Lung (tissue), 12 donors: Measurements from ENCODE around the gene CUBN. TPM values are rescaled to one million over a fixed set of nuclear protein-coding genes. Genes with fewer than 3 reads are reported as not detected.

ENCODE experiments used
- ATAC-seq: fragments of 200-7000 bp; cut with Tn5 transposase; one replicate; pipeline ENCODE4 v1.9.1; 2020; ENCODE audit warnings: moderate number of reproducible peaks; ENCODE audit not compliant: insufficient read depth, low FRiP score
- DNase-seq, 3 donors: peaks; one replicate each; pipeline ENCODE4 v3.0.0-alpha.2; 2013 to 2017
- H3K27ac ChIP-seq, 2 donors: one replicate each; pipeline ENCODE4 v1.5.1; 2013; ENCODE audit warnings: mild to moderate bottlenecking in 2 of 2, moderate library complexity in 2 of 2, control low read depth in 1 of 2, inconsistent platforms in 1 of 2, low read depth in 1 of 2, low read length in 1 of 2
- H3K27me3 ChIP-seq, 3 donors: one replicate each; pipeline ENCODE4 v1.5.1; 2013; ENCODE audit warnings: low read length in 2 of 3; ENCODE audit not compliant: control insufficient read depth in 3 of 3, insufficient read depth in 3 of 3
- H3K36me3 ChIP-seq, 4 donors: one replicate each; pipeline ENCODE4 v1.5.1; 2013; ENCODE audit warnings: low read length in 4 of 4, mild to moderate bottlenecking in 1 of 4, moderate library complexity in 1 of 4; ENCODE audit not compliant: control insufficient read depth in 4 of 4, insufficient read depth in 4 of 4
- H3K4me1 ChIP-seq, 5 donors: one replicate each; pipeline ENCODE4 v1.5.1; 2013; ENCODE audit warnings: low read length in 5 of 5, mild to moderate bottlenecking in 2 of 5, moderate library complexity in 1 of 5; ENCODE audit not compliant: control insufficient read depth in 5 of 5, insufficient read depth in 5 of 5
- H3K4me3 ChIP-seq: one replicate; pipeline ENCODE4 v1.5.1; 2013; ENCODE audit warnings: mild to moderate bottlenecking, control low read depth, moderate library complexity
- H3K9ac ChIP-seq, 2 donors: one replicate each; pipeline ENCODE4 v1.5.1; 2013; ENCODE audit warnings: low read length in 2 of 2, control low read depth in 1 of 2; ENCODE audit not compliant: insufficient read depth in 1 of 2
- H3K9me3 ChIP-seq, 4 donors: one replicate each; pipeline ENCODE4 v1.5.1; 2013; ENCODE audit warnings: low read length in 3 of 4, mild to moderate bottlenecking in 1 of 4, moderate library complexity in 1 of 4; ENCODE audit not compliant: control insufficient read depth in 4 of 4, insufficient read depth in 3 of 4
- WGBS, 2 donors: extraction: QIAGEN DNeasy Blood & Tissue Kit; methylation state at CpG; one replicate each; pipeline ENCODE4 v1.1.7; 2013; 5-methylcytosine and 5-hydroxymethylcytosine counted together
- polyA plus RNA-seq, 2 donors: library from polyadenylated mRNA; stranded (reverse); fragments of 200-250 nt; gene quantifications; one replicate each; pipeline ENCODE4 v1.2.1, GENCODE V29; 2013
- total RNA-seq, 2 donors: library from RNA; depleted of rRNA in 1 of 2; stranded (reverse); fragments of >200 nt in 1 of 2; gene quantifications; one replicate each; pipeline ENCODE4 v1.2.1, GENCODE V29; 2014 to 2021
- TF ChIP-seq, protein P1 (sequence below): IDR thresholded peaks from 2 replicates; pipeline ENCODE4 v1.5.1; 2012; ENCODE audit warnings: mild to moderate bottlenecking; ENCODE audit errors: control extremely low read depth, extremely low read depth
- donor health status: control.
- donor health status: control.
- donor health status: Bipolar disorder and iron deficiency.
- donor health status: healthy.
- donor health status: DM: yes; HTN: yes; CAD: no.

The CUBN gene
- total and polyA plus RNA-seq, 4 donors, result 0.33 to 5.1 (median 1.0) TPM

DNA sequence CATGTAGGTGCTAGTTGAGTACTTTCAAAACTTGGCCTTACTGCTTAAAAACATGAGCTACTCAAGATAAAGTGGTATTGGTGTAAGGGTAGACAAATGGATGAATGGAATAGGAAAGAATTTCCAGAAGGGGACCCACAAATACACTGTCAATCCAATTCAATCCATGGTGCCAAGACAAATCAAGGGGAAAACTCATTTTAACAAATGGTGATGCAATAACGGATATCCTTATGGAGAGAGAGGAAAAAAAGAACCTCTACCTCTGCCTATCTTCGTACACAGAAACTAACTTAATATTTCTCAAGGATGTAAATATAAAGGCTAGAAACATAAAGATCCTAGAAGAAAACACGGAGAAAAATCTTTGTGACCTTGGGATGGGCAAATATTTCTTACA is 188.5 kb downstream of the CUBN start:
- DNase-seq, result no peak
- H3K4me3 ChIP-seq, result no peak overlapping the region
- no peak for ATAC-seq
- H3K9ac ChIP-seq, result no peak overlapping the region
- no peak overlapping the region for H3K27ac ChIP-seq
- H3K27me3 ChIP-seq, result no peaks in the 10 kb centered on the region
- no peaks in the 10 kb centered on the region for H3K9me3 ChIP-seq
- no peaks in the 10 kb centered on the region for H3K36me3 ChIP-seq
- H3K4me1 ChIP-seq, result no peaks in the 10 kb centered on the region
- 93 to 95% methylated on average over 3 of the region's 3 CpGs for WGBS, 2 donors
- TF ChIP-seq, protein P1, sequence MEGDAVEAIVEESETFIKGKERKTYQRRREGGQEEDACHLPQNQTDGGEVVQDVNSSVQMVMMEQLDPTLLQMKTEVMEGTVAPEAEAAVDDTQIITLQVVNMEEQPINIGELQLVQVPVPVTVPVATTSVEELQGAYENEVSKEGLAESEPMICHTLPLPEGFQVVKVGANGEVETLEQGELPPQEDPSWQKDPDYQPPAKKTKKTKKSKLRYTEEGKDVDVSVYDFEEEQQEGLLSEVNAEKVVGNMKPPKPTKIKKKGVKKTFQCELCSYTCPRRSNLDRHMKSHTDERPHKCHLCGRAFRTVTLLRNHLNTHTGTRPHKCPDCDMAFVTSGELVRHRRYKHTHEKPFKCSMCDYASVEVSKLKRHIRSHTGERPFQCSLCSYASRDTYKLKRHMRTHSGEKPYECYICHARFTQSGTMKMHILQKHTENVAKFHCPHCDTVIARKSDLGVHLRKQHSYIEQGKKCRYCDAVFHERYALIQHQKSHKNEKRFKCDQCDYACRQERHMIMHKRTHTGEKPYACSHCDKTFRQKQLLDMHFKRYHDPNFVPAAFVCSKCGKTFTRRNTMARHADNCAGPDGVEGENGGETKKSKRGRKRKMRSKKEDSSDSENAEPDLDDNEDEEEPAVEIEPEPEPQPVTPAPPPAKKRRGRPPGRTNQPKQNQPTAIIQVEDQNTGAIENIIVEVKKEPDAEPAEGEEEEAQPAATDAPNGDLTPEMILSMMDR, result no peak

DNA sequence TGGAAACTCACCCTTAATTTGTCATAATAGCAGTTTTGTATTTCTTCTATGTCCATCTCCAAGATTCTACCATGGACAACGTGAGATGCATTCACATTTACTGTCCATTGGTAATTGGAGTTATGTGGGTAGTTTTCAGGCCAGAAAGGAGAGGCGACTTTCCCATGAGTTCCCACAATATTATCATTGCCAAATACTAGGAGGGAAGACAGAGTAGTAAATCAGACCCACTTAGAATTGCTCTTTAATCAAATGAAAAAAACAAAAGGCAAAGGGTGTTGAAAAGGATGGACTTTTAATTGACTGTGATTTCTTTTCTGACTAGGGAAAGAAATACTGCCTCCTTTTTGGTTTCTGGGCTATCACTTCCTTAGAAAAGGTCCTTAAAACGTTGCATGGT is 190.7 kb downstream of the CUBN start:
- Histone ChIP-seq H3K36me3 (no peaks in the 10 kb centered on the region), H3K27ac (no peak overlapping the region), H3K9ac (no peak overlapping the region), H3K4me1 (peaks cover 0 to 9% (median 0%) of the 10 kb centered on the region in 5 donors), H3K9me3 (peaks cover 0 to 1% (median 0%) of the 10 kb centered on the region in 4 donors), H3K4me3 (no peak overlapping the region), H3K27me3 (no peaks in the 10 kb centered on the region)
- ATAC-seq (no peak), DNase-seq (no peak)
- 68 to 80% methylated on average over 3 of the region's 3 CpGs for WGBS, 2 donors
- TF ChIP-seq, protein P1, result no peak

- ATAC-seq, result no peak
- WGBS, 2 donors, result 84 to 92% methylated on average over 2 of the region's 2 CpGs
- no peaks in the 10 kb centered on the region for H3K36me3 ChIP-seq
- no peak overlapping the region for H3K27ac ChIP-seq
- H3K27me3 ChIP-seq, result no peaks in the 10 kb centered on the region
- no peak overlapping the region for H3K4me3 ChIP-seq
- H3K4me1 ChIP-seq, result peaks cover 0 to 16% (median 0%) of the 10 kb centered on the region in 5 donors
- TF ChIP-seq, protein P1, result no peak
- H3K9me3 ChIP-seq, result peaks cover 0 to 1% (median 0%) of the 10 kb centered on the region in 4 donors
- H3K9ac ChIP-seq, result no peak overlapping the region
- DNase-seq, result peak in 2 of 3 donors; percentile 53 to 60
Observed at GRCh38 chr10:16934461-16934860, 195.2 kb downstream of the CUBN start.

GRCh38 chr10:16933783-16934182 is 195.8 kb downstream of the CUBN start:
- WGBS, 2 donors, result 82 to 88% methylated on average over 4 of the region's 4 CpGs
- H3K27ac ChIP-seq, result no peak overlapping the region
- H3K4me3 ChIP-seq, result no peak overlapping the region
- DNase-seq (peak; percentile 71 to 83 (median 82)), ATAC-seq (no peak)
- TF ChIP-seq, protein P1, result no peak
- peaks cover 0 to 1% (median 0%) of the 10 kb centered on the region in 4 donors for H3K9me3 ChIP-seq
- no peak overlapping the region for H3K9ac ChIP-seq
- no peaks in the 10 kb centered on the region for H3K27me3 ChIP-seq
- peaks cover 0 to 16% (median 0%) of the 10 kb centered on the region in 5 donors for H3K4me1 ChIP-seq
- H3K36me3 ChIP-seq, result no peaks in the 10 kb centered on the region
